ENCODE results near the gene GAB2. TPM values are rescaled to one million over a fixed set of nuclear protein-coding genes. Genes with fewer than 3 reads are reported as not detected.
"Not testable (repeated sequence)": the region's sequence is repeated elsewhere in the genome, so short reads cannot be mapped to it uniquely, and the experiment has no call there.

Gene GAB2
- total RNA-seq, 1 experiment from 2014 or later = 10.6 TPM

- peak overlapping the region; percentile 18 for H3K4me3 Mint-ChIP-seq (ENCODE audit: low read depth, unreplicated experiment)
- intact Hi-C loops (cut with micrococcal nuclease; ENCODE audit: unreplicated experiment) = no loop called here
Measured at GRCh38 chr11:78277314-78277994, 140.2 kb downstream of the GAB2 start.

DNA sequence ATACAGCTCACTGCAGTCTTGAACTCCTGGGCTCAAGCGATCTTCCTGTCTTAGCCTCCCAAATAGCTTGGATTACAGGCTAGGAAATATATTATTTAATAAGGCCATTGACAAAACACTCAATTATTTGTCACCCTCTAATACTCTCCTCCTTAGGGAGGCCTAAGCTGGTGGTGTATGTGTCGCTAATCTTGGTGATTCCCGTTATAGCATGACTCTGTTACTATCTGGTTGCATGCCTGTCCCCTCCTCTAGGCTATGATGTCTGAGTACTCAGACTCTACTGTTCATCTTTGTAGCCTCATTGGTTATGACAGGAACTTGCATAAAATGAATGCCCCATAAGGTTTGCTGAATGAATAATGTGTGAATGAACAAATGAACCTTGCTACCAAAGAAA lies 141.3 kb downstream of the GAB2 start:
- Mint-ChIP-seq H3K27ac (ENCODE audit: unreplicated experiment) (no peak overlapping the region), H3K9me3 (ENCODE audit: low read depth, unreplicated experiment) (no peaks in the 10 kb centered on the region), H3K4me3 (ENCODE audit: low read depth, unreplicated experiment) (no peak overlapping the region), H3K36me3 (ENCODE audit: insufficient read depth, unreplicated experiment) (no peaks in the 10 kb centered on the region), H3K27me3 (ENCODE audit: unreplicated experiment) (no peaks in the 10 kb centered on the region), H3K4me1 (ENCODE audit: low read depth, unreplicated experiment) (peaks cover 21% of the 10 kb centered on the region)
- no TSS peak for BruUV-seq (replicated peaks)
- CTCF ChIA-PET = no interaction called here
- intact Hi-C loops (cut with micrococcal nuclease; ENCODE audit: unreplicated experiment) = no loop called here
- no peak for DNase-seq
- no peak for TF ChIP-seq CTCF (IDR thresholded peaks at IDR 0.05; ENCODE audit: unreplicated experiment)

More at GRCh38 chr11:78277314-78277994, 140.2 kb downstream of the GAB2 start:
- BruUV-seq (replicated peaks) = no TSS peak
- TF ChIP-seq CTCF (IDR thresholded peaks at IDR 0.05; ENCODE audit: unreplicated experiment) = no peak
- DNase-seq = peak; percentile 53
- CTCF ChIA-PET = interaction anchor here (0.9 kb wide), 1 partner anchor 49 kb away, joined by 3 read pairs; no protein-coding TSS in a partner anchor
- Mint-ChIP-seq H3K36me3 (ENCODE audit: insufficient read depth, unreplicated experiment) (no peaks in the 10 kb centered on the region), H3K27ac (ENCODE audit: unreplicated experiment) (peak overlapping the region; percentile 32), H3K27me3 (ENCODE audit: unreplicated experiment) (no peaks in the 10 kb centered on the region), H3K9me3 (ENCODE audit: low read depth, unreplicated experiment) (no peaks in the 10 kb centered on the region), H3K4me1 (ENCODE audit: low read depth, unreplicated experiment) (peaks cover 21% of the 10 kb centered on the region)

- Mint-ChIP-seq H3K4me1 (ENCODE audit: low read depth, unreplicated experiment) (peaks cover 15% of the 10 kb centered on the region), H3K4me3 (ENCODE audit: low read depth, unreplicated experiment) (no peak overlapping the region), H3K27ac (ENCODE audit: unreplicated experiment) (no peak overlapping the region), H3K36me3 (ENCODE audit: insufficient read depth, unreplicated experiment) (no peaks in the 10 kb centered on the region), H3K27me3 (ENCODE audit: unreplicated experiment) (no peaks in the 10 kb centered on the region), H3K9me3 (ENCODE audit: low read depth, unreplicated experiment) (no peaks in the 10 kb centered on the region)
- no peak for DNase-seq
- CTCF ChIA-PET = no interaction called here
- no peak for TF ChIP-seq CTCF (IDR thresholded peaks at IDR 0.05; ENCODE audit: unreplicated experiment)
- intact Hi-C loops (cut with micrococcal nuclease; ENCODE audit: unreplicated experiment) = no loop called here
- no TSS peak for BruUV-seq (replicated peaks)
Measured at GRCh38 chr11:78274739-78275138, 142.9 kb downstream of the GAB2 start.

GRCh38 chr11:78272625-78273269 lies 144.9 kb downstream of the GAB2 start:
- BruUV-seq (replicated peaks); intact Hi-C loops (cut with micrococcal nuclease; ENCODE audit: unreplicated experiment): not testable (repeated sequence)

DNA sequence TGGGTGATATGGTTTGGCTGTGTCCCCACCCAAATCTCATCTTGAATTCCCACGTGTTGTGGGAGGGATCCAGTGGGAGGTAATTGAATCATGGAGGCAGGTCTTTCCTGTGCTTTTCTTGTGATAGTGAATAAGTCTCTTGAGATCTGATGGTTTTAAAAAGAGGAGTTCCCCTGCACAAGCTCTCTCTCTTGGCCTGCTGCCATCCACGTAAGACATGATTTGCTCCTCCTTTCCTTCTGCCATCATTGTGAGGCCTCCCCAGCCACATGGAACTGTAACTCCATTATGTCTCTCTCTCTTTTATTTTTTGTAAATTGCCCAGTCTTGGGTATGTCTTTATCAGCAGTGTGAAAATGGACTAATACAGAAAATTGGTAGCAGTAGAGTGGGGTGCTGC lies 145.8 kb downstream of the GAB2 start:
- intact Hi-C loops (cut with micrococcal nuclease; ENCODE audit: unreplicated experiment); H3K9me3 Mint-ChIP-seq (ENCODE audit: low read depth, unreplicated experiment); H3K36me3 Mint-ChIP-seq (ENCODE audit: insufficient read depth, unreplicated experiment); H3K4me1 Mint-ChIP-seq (ENCODE audit: low read depth, unreplicated experiment); H3K27me3 Mint-ChIP-seq (ENCODE audit: unreplicated experiment); CTCF ChIA-PET; BruUV-seq (replicated peaks); H3K4me3 Mint-ChIP-seq (ENCODE audit: low read depth, unreplicated experiment); H3K27ac Mint-ChIP-seq (ENCODE audit: unreplicated experiment); DNase-seq: not testable (repeated sequence)

More at GRCh38 chr11:78272625-78273269, 144.9 kb downstream of the GAB2 start:
- H3K27me3 Mint-ChIP-seq (ENCODE audit: unreplicated experiment); CTCF ChIA-PET; H3K27ac Mint-ChIP-seq (ENCODE audit: unreplicated experiment); DNase-seq; H3K9me3 Mint-ChIP-seq (ENCODE audit: low read depth, unreplicated experiment); H3K4me3 Mint-ChIP-seq (ENCODE audit: low read depth, unreplicated experiment); H3K4me1 Mint-ChIP-seq (ENCODE audit: low read depth, unreplicated experiment); H3K36me3 Mint-ChIP-seq (ENCODE audit: insufficient read depth, unreplicated experiment): not testable (repeated sequence)

Data from Calu3 (cell line).